Tibial nerve (tissue), 4 donors: Measurements from ENCODE around the gene PLA2G6.

Experiments used
- EP300 ChIP-seq, 2 donors: sonication (generic); formaldehyde crosslinking; IDR thresholded peaks; one replicate each; pipeline ENCODE4 v1.6.1; 2017; ENCODE audit warnings: antibody characterized with exemption in 2 of 2, mild to moderate bottlenecking in 1 of 2
- POLR2A ChIP-seq, 2 donors: fragments of 450-650 bp; IDR thresholded peaks; one replicate each; pipeline ENCODE4 v1.6.1; 2017; ENCODE audit warnings: antibody characterized with exemption in 2 of 2, mild to moderate bottlenecking in 2 of 2, moderate library complexity in 2 of 2
- TF ChIP-seq, protein P1 (sequence below), 5 experiments: fragments of 200-600 bp in 3 of 5; fragments of 450-650 bp in 2 of 5; sonication (generic) in 3 of 5; IDR thresholded peaks; one replicate each; pipeline ENCODE4 v1.5.1; 2016 to 2019; ENCODE audit warnings: antibody characterized with exemption in 5 of 5, mild to moderate bottlenecking in 3 of 5, moderate library complexity in 2 of 5

DNA sequence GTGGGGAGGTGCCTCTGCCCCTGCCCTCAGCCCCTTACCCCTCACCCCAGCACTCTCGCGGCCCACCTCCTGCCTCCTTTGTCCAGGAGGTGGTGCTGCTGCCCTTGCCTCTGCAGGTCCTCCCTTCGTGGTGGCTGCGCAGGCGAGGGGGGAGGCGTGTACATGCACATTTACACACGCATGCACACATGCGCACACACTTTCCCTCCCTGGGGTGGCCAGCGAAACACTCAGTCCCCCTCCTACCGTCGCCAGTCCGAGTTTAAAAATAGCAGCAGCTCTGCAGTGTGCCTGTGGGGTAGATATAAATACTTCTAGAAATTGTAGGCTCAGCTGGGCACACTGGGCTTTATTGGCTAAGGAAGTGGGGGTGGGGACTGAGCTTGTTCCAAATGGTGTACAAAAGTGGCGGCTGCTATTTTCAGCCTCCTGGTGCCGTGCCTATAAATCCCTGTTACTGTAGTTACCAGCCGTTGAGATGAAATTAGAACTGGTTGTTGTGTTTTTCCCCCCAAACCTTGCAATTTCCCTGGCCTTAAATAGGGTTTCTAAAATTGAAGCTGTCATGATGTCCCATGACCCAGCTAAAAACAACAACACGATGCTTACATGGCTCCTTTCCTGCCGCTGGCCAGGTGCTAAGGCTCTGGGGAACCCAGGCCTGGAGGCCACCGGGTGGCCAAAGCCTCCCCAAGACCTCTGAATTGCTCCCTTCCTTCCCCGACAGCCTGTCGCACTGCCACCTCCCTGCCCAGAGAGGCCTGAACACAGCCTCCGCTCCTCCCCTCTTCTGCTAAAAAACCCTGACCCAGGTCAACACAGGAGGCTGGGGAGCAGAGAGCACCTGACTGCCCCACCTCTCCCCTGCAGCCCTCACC is 112.0 kb downstream of the PLA2G6 start:
- TF ChIP-seq, protein P1, sequence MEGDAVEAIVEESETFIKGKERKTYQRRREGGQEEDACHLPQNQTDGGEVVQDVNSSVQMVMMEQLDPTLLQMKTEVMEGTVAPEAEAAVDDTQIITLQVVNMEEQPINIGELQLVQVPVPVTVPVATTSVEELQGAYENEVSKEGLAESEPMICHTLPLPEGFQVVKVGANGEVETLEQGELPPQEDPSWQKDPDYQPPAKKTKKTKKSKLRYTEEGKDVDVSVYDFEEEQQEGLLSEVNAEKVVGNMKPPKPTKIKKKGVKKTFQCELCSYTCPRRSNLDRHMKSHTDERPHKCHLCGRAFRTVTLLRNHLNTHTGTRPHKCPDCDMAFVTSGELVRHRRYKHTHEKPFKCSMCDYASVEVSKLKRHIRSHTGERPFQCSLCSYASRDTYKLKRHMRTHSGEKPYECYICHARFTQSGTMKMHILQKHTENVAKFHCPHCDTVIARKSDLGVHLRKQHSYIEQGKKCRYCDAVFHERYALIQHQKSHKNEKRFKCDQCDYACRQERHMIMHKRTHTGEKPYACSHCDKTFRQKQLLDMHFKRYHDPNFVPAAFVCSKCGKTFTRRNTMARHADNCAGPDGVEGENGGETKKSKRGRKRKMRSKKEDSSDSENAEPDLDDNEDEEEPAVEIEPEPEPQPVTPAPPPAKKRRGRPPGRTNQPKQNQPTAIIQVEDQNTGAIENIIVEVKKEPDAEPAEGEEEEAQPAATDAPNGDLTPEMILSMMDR (IDR thresholded peaks at IDR 0.05), result peak; percentile 31 to 74 (median 69)
- no peak for TF ChIP-seq POLR2A (IDR thresholded peaks at IDR 0.05)
- TF ChIP-seq EP300 (IDR thresholded peaks at IDR 0.05), result peak; percentile 30 to 86
